ENCODE results near the gene ZCWPW2.

ZCWPW2 gene

DNA sequence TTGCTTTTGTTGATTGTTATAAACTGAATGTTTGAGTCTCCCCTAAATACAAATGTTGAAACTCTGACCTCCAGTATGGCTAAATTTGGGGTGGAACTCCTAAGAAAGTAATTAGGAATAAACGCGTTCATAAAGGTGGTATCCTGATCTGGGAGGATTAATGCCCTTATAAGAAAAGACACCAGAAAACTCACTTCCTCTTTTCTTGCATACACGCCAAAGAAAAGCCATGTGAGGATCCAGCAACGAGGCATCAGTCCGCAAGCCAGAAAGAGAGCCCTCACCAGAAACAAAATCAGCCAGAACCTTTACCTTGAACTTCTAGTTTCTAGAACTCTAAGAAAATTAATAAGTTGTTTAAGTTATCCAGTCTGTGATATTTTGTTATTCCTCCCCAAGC lies 37.5 kb downstream of the ZCWPW2 start:
- DNase-seq: no peak

DNA sequence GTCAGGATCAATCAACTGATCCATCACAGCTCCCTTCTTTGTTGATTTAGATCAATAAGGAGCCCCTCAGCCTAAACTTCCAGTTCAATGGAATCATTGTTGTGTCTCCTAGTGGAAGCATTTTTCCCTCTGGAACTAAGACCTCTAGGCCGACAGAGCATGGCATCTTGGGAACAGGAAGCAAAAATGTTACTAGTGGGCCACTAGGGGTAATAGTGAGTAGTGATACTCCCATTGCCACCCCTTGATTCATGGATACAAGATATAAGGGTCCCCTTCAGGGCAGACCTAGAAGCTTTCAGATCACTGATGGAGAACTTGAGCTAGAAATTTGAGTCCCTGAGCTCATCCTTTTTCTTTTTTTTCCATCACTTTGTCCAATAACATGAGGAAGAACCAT lies 40.5 kb downstream of the ZCWPW2 start:
- DNase-seq: no peak

DNA sequence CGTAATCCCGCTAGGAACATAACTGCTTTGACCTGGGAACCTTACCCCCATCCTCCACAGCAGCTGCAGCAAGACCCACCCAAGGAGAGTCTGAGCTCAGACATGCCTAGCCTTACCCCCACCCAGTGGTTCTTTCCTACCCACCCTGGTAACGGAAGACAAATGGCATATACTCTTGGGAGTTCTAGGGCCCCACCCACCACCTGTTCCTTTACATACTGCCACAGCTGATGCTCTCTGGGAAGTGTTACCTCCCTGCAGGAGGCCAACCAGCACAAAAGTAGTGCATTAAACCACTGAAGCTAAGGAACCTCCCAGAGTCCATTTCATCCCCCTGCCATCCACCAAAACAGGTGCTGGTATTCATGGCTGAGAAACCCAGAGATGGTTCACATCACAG lies 50.7 kb downstream of the ZCWPW2 start:
- no peak for DNase-seq

DNA sequence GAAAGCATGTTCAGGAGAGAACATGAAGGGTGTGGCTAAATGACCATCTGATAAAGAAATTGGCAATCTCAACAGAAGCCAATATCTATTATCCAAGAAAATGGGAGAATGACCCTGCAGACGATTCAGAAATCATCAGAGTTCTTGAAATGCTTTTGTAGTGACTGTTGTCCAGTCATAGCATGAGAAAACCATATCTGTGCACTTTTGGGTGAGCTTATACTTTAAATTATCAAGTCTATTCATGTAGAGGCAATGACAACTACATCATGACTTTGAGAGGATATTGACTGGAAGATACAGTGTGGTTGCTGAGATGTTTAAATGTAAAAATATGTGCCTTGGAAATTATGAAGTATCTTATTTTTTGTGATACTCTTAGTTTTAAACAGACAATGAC lies 57.7 kb downstream of the ZCWPW2 start:
- DNase-seq: no peak

DNA sequence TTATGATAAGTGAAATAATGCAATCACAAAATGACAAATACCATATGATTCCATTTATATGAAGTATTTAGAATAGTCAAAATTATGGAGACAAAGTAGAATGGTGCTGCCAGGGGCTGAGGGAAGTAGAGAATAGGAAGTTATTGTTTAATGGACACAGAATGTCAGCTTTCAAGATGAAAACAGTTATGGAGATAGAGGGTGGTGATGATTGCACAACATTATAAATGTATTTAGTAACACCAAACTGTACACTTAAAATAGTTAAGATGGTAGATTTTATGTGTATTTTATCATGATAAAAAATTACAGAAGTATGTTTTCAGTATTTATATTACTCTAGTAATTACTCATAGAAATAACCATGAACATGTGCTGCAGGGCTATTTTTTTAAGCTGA lies 100.9 kb downstream of the ZCWPW2 start:
- no peak for DNase-seq

DNA sequence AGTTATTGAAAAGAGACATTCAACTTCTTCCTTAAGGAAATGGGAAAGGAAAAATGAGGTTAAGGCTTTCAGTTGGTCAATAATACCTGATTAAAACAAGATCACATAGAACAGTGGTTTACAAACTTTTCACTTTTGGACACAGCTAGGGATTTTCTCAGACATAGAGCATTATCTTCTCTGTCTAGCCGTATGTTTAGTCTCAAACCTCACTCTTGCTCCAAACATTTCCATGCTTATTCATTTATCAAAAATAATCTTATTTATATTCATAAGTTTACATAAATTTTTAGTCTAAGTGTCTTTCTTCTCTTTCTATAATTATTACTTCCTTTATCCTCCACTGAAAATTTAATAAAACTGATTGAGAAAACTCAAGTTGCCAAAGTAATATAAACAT lies 114.3 kb downstream of the ZCWPW2 start:
- DNase-seq: no peak

DNA sequence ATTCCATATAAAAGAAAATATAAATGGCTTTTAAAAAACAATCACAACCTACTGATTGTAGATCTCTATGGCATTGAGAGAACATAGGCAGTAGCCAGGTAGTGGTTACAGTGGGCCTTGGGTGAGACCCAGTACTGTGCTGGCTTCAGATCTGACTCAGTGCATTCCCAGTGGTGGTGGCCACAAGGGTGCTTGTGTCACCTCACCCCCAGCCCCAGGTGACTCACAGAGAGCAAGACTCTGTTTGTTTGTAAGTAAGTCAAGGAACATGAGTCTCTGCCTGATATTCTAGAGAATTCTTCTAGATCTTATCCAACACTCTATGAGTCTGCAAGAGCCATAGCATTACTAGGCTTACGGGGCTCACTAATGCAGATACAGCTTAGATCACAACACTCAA lies 118.9 kb downstream of the ZCWPW2 start:
- DNase-seq: no peak

DNA sequence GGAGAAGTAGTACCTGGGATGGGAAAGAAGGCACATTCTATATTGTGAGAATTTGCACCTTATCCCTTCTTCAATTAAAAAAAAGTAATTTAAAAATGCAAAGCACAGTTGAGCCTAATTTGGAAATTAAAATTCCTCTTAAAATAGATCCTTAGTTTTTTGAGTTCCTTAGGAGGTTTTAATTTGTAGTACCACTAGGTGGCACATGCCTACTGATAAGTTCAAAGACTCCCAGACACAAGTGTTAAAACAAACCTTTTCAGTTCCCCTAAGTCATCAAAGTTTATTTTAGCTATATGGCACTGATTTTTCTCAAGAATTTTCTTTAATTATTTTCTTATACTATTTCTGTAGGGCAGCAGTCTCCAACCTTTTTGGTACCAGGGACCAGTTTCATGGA lies 127.7 kb downstream of the ZCWPW2 start:
- peak; percentile 69 for DNase-seq

DNA sequence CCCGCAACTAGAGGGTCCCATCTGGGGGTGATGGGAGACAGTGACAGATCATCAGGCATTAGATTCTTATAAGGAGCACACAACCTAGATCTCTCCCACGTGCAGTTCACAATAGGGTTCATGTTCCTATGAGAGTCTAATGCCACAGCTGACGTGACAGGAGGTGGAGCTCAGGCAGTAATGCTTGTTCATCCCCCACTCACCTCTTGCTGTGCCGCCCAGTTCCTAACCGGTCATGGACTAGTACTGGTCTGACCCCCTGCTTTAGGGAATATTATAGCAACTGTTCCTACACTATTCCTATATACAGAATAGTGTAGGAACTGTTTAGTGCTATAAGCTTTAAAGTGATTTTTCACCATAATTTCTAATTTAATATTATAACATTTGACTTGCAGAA lies 128.2 kb downstream of the ZCWPW2 start:
- no peak for DNase-seq

DNA sequence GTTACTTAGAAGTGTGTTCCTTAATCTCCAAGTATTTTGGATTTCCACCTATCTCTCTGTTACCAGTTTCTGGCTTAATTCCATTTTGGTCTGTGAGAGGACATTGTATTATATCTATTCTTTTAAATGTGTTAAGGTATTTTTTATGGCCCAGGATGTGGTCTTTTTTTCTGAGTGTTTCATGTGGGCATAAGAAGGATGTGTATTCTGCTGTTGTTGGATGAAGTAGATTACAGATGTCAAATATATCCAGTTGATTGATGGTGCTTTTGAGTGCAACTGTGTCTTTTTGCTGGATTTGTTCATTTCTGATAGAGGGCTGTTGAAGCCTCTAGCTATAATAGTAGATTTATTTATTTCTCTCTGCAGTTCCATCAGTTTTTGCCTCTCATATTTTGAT lies 136.6 kb downstream of the ZCWPW2 start:
- DNase-seq: no peak

DNA sequence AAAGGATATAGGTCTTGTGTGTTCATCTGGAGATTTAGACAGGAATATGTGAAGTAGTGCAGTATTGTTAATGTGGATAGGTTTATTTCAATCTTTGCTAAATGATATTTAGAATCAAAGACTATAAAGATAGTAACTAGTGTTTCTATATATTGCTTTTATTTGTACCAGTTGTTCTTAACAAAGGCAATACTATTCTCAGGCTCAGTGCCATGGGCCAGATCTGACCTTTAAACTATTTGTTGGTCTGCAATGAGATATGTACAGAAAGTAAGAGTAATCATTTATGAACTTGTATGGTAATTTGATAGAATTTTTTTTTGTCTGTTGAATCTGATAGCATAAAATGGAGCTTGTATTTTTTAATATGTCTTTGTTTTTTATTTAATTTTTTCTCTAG lies 146.8 kb downstream of the ZCWPW2 start:
- DNase-seq: no peak

DNA sequence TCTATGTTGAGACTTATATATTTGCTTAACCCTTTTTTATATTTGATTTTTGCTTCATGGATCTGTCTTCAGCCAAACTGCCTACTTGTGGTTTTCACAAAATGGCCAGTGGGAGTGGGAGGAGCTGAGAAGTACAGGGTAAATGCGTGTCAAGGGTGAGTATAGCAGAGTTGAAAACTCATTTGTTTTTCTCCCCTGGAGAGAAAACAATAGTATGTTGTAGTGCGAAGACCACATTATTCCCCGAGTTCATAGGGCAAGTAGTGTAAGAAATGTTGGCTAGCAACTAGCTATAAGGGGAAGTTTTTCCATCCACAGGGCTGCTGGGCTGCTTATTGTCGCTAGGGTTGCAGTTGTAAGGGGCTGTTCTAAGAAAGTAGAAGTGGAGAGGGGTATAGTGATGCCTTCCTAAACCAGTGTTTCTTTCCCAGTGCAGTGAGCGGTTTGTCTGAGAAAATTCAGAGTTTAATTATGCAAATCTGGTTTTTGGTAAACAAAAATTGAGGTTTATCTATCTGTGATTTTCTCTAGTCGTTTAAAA lies 153.9 kb downstream of the ZCWPW2 start:
- DNase-seq: no peak

DNA sequence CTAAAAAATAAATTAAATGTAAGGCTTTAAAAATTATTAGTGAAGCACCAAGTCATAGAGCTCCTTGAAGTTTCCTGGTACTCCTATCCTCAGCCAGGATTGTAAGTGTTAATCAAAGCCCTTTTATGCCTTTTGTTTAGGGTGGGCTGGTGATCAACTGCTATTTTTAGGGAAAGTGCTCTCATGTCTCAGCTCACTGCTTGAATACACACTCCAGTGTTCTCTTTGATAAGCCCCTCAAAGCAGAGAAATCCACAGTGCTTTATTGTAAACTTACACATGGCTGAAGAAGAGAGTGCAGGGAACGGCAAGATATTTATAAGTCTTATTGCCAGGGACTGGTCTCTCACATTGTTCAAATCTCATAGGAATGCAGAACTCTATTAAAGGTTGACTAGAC lies 156.5 kb downstream of the ZCWPW2 start:
- no peak for DNase-seq

DNA sequence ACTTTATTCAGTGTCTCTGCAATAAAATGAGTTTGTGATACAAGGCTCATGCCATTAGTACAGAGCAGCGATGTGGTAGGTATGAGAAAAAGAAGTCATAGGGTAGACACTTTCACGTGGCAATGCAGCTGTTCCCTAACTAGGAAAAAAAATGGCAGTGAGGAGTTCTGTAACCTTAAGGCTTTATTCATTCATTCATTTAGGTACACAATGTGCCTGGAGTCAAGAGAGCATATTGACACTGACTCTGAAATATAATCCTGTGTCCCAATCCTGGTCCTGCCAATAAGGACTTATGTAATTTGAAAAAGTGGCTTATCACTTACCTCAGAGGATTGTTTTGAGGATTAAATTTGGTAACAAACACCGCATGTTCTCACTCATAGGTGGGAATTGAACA lies 173.1 kb downstream of the ZCWPW2 start:
- no peak for DNase-seq

DNA sequence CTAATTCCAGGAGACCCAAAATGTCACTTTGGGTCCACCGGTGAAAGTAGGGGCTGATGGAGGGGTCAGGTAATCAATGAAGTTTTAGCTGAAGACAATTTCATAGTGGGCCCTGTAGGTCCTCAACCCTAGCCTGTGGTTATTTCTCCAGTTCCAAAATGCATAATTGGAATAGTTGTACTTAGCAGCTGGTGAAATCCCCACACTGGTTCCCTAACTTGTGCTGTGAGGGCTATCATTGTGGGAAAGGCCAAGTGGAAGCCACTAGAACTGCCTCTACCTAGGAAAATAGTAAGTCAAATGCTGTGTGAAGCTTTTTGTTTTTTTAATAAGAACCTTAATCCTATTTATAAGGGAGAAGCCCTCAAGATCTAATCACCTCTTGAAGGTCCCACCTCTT lies 193.8 kb downstream of the ZCWPW2 start:
- DNase-seq: no peak

DNA sequence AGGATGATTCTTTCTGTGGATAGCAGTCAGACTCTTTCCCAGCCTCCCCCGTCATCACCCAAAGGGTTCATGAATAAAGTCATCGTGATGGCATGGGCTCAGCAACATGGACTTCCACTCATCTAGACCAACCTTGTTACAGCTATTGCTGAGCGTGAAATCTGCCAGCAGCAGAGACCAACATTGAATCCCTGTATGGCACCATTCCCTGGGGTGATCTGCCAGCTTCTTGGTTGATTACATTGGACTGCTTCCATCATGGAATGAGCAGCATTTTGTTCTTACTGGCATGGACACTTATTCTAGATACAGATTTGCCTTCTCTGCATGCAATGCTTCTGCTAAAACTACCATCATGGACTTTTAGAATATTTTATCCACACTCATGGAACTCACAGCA lies 195.7 kb downstream of the ZCWPW2 start:
- DNase-seq: no peak

DNA sequence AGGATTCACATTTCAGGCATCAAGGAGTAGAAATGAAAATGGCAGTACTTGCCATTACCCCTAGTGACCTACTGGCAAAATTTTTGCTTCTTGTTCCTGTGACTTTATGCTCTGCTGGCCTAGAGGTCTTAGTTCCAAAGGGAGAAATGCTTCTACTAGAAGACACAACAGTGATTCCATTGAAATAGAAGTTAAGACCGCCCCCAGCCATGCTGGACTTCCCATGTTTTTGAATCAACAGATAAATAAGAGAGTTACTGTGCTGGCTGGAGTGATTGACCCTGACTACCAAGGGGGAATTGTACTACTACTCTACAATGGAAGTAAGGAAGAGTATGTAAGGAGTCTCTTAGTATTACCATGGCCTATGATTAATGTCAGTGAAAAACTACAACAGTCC lies 196.3 kb downstream of the ZCWPW2 start:
- DNase-seq: no peak

DNA sequence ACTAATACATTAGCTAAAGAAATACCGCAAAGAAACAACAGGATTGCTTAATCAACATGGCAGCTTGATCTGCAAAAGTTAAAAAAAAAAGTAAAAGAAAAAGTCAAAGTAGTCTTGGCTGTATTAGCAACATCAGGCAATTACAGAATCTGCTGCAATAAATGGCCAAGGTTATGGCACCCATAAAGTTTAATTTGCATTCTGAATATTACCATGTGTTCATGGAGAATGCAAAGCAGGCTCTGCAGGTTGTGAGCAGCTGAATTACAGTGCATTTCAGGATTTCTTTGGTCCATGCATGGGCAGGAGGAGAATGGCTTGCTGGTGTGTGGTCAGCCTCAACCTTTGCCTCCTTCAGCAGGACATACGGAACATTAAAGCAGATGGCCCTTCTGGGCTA lies 199.2 kb downstream of the ZCWPW2 start:
- no peak for DNase-seq

DNA sequence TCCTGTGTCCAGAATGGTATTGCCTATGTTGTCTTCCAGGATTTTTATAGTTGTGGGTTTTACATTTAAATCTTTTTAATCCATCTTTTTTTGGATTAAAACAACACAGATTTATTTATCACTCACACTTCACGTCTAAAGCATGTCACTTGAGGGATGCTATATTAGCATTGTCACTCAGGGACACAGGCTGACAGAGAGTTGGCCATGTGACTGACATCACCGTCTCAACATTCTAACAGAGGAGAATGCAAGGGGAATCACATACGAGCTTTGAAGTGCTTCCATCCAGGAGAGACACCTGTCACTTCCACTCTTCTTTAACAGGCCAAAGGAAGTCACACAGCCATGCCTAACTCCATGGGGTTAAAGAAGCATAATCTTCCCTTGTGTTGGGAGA lies 204.7 kb downstream of the ZCWPW2 start:
- no peak for DNase-seq

DNA sequence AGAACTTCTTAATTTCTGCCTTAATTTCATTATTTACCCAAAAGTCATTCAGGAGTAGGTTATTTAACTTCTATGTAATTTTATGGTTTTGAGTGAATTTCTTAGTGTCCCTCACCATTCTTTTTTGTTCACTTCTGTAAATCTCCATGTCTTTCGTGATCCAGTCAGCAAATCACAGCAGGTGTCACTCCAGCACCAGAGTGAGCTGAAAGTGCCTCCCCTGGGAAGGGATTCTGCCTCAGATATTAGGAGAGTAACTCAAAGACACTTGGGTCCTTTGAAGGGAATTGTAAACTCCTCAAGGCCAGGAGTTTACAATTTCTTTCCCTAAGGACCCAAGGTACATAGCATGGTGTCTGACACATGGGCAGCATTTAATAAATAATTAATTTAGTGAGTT lies 207.7 kb downstream of the ZCWPW2 start:
- DNase-seq: no peak

DNA sequence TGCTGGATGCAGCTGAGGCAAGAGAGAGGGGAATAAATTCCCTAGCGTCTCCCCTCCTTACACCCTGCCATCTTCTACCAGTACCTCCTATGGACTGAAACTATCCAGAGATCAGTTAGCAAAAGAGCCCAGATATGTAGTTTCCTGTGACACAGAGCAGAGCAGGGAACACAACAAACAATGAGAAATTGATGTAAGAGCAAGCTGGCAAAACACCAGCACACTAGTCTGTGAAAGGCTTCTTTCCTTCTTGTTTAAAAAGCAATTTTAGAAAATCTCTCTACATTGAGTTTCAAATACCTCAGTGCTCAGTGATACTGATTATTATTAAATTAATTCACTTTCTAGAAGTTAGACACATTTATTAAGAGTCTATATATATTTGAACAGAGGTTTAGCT lies 215.7 kb downstream of the ZCWPW2 start:
- DNase-seq: no peak

DNA sequence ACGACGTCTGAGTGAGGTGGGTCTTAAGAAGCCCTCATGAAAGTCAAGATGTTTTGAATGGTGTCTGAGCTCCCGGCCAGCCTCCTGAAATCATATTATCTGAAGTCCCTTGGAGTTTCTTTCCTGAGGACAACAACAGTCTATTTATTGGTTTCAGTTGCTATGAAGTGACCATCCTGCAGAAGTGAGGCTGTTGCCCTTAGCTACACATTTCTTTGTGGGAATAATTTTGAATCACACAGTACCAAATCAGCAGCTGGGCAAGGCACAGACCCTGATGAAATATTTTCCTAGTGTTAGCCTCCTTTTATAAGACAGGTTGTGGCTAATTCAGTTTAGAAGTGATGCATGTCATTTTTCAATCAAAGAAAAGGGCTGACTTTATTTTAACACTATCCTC lies 220.8 kb downstream of the ZCWPW2 start:
- DNase-seq: no peak

DNA sequence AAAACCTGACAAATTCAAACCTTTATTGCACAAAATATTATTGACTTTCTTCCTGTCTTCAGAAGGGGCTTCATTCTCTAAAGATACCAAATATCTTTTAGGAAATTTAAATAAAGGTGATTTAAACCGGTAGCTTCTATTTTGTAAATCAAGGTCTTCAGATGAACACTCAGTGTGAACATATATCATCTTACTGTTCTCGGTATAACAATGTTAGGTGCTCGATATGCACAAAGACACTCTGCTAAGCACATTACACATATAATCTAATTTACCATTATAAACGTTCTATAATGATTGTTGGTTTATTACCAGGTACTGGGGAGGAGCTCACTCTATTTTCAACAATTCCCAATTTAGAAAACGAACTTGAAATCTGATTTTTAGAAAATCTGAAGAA lies 225.5 kb downstream of the ZCWPW2 start:
- no peak for DNase-seq

DNA sequence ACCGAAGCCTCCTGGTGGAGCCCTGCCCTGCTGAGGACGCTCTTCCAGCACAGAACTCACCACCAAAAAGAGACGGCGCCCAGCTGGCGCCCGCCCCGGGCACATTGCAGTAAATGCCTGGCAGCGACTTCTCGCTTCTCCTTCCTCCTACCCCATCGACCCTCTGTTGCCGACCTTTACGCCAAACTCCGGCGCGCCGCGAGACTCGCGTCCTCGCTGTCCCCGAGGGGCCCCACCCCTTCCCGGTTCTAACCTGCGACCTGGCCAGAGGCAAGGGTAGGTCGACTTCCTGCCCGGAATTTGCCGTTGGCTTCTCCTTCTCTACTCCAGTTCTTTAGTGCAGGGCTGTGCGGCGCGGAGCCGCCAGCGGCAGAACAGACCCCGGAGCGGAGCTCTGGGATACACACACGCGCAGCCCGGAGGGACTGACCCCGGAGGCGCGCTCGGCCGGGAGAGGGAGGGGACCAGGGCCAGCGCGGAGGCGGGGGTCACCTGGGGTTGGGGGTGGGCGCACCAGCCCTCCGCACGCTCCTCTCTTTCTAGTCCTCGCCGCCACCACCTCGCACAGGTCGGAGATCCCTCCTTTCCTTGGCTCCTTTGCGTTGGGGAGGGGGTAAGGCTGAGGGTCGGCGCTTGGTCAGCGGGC lies 226.7 kb downstream of the ZCWPW2 start:
- peak; percentile 81 for DNase-seq

Data from eye (tissue), 1 donor.